IgD-negative memory B cell (primary cell): Measurements from ENCODE around the gene ARL6. TPM values are rescaled to one million over a fixed set of nuclear protein-coding genes. Genes with fewer than 3 reads are reported as not detected.

Experiments used
- H3K27ac Mint-ChIP-seq, 3 donors: one replicate each; pipeline ENCODE4 v1.8.0; 2020 to 2022; ENCODE audit warnings: mild to moderate bottlenecking in 3 of 3, mixed read lengths in 3 of 3, moderate library complexity in 1 of 3
- H3K27me3 Mint-ChIP-seq: one replicate; pipeline ENCODE4 v1.8.0; 2021; ENCODE audit warnings: mixed read lengths
- H3K36me3 Mint-ChIP-seq: one replicate; pipeline ENCODE4 v1.8.0; 2020; ENCODE audit warnings: mild to moderate bottlenecking, mixed read lengths
- H3K4me1 Mint-ChIP-seq, 3 donors: one replicate each; pipeline ENCODE4 v1.8.0; 2020 to 2022; ENCODE audit warnings: mixed read lengths in 3 of 3, mild to moderate bottlenecking in 1 of 3
- H3K4me3 Mint-ChIP-seq, 4 donors: one replicate each; pipeline ENCODE4 v1.8.0; 2020 to 2022; ENCODE audit warnings: mild to moderate bottlenecking in 4 of 4, mixed read lengths in 4 of 4, moderate library complexity in 3 of 4
- H3K9me3 Mint-ChIP-seq, 3 donors: one replicate each; pipeline ENCODE4 v1.8.0; 2020 to 2021; ENCODE audit warnings: mixed read lengths in 3 of 3, mild to moderate bottlenecking in 1 of 3
- polyA plus RNA-seq: library from polyadenylated mRNA; unstranded; fragments of 300-500 nt; fragmentation: Illumina TruSeq; gene quantifications from one replicate; pipeline ENCODE4 v1.2.3, GENCODE V29; 2021

ARL6 gene
- polyA plus RNA-seq, 1 donor from 2014 or later, result 1.9 TPM

DNA sequence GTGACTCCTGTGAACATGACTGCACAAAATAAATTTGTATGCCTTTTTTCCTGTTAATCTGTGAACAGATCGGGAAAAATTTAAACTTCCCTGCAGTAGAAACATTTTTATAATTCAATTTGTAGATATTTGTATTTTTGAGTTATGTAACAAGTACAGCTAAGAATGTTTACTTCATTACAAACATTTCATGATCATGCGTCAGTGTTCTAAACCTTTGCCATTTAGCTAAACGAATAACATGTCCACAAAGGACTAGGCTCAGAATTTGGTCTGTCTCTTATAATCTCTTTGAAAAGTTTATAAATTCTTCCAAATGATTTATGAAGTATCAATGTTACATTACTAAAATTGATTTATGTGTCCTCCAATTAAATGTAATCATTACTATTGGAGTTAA is 39.9 kb downstream of the ARL6 start:
- Mint-ChIP-seq H3K27me3 (no peaks in the 10 kb centered on the region), H3K4me1 (no peaks in the 10 kb centered on the region), H3K9me3 (no peaks in the 10 kb centered on the region), H3K36me3 (no peaks in the 10 kb centered on the region), H3K27ac (no peak overlapping the region), H3K4me3 (no peak overlapping the region)

DNA sequence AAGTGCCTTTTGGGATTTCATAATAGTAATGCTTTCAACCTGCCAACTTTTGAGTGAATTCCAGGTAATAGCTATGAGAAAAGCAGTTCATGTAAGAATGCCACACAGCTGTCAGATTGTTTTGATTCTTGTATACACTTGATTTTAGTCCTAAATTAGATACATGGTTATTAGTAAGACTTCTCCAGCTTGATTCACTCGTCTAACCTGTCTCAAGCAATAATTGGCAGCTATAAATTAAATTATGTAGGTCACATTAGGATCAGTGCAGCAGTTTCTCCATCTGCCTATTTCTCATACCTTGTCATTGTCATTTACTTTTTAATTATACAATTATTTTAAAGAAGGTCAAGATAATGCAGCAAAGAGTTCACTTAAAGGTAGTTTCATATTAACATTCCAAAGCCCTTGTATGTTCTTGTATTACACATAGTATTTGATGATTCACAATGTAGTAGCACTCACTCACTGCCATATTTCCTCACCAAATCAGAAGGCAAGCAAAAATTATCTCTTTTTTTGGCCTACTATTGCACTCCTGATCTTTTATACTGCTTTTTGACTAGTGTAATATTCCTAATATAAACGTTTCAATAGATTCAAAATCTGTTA is 46.3 kb downstream of the ARL6 start:
- Mint-ChIP-seq H3K4me1 (no peaks in the 10 kb centered on the region), H3K27ac (no peak overlapping the region), H3K9me3 (no peaks in the 10 kb centered on the region), H3K27me3 (peaks cover 3% of the 10 kb centered on the region), H3K36me3 (peaks cover 1% of the 10 kb centered on the region), H3K4me3 (no peak overlapping the region)

- Mint-ChIP-seq H3K27ac (no peak overlapping the region), H3K36me3 (peaks cover 1% of the 10 kb centered on the region)
These were observed 50.8 kb downstream of the ARL6 start for GRCh38 chr3:97815149-97815917.

GRCh38 chr3:97816811-97817210 is 52.3 kb downstream of the ARL6 start:
- no peak overlapping the region for H3K27ac Mint-ChIP-seq
- peaks cover 10% of the 10 kb centered on the region for H3K27me3 Mint-ChIP-seq
- no peaks in the 10 kb centered on the region for H3K9me3 Mint-ChIP-seq
- peaks cover 1% of the 10 kb centered on the region for H3K36me3 Mint-ChIP-seq
- H3K4me3 Mint-ChIP-seq, result no peak overlapping the region
- H3K4me1 Mint-ChIP-seq, result peaks cover 2 to 15% (median 7%) of the 10 kb centered on the region in 3 donors

More at GRCh38 chr3:97815149-97815917, 50.8 kb downstream of the ARL6 start:
- peaks cover 7% of the 10 kb centered on the region for H3K27me3 Mint-ChIP-seq
- H3K9me3 Mint-ChIP-seq, result no peaks in the 10 kb centered on the region
- H3K4me3 Mint-ChIP-seq, result no peak overlapping the region
- peaks cover 0 to 4% (median 0%) of the 10 kb centered on the region in 3 donors for H3K4me1 Mint-ChIP-seq

DNA sequence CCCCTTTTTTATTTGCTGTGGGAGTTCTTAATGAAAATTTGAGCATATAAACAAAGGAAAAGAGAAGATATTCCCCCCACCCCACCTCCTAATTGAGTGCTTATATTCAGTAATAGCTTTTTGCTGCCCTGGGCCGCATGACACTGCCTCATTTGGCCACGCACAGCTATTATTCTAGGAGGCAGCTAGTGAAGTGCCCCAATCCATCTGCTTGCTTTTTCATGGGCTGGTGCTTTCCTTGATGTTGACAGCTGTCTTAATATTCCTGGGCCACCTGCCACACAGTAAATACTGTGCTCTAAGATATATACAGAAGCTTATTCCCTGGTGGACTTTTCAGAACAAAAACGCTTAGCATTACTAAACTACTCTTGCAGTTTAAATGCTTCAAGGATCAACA is 53.4 kb downstream of the ARL6 start:
- H3K9me3 Mint-ChIP-seq, result peaks cover 0 to 3% (median 0%) of the 10 kb centered on the region in 3 donors

GRCh38 chr3:97820780-97821179 is 56.2 kb downstream of the ARL6 start:
- H3K4me1 Mint-ChIP-seq, result peaks cover 11 to 30% (median 14%) of the 10 kb centered on the region in 3 donors

More for the DNA sequence above, 53.4 kb downstream of the ARL6 start:
- Mint-ChIP-seq H3K27ac (no peak overlapping the region), H3K4me3 (no peak overlapping the region), H3K4me1 (peaks cover 7 to 19% (median 9%) of the 10 kb centered on the region in 3 donors), H3K27me3 (peaks cover 13% of the 10 kb centered on the region), H3K36me3 (peaks cover 1% of the 10 kb centered on the region)

GRCh38 chr3:97821287-97821773 is 56.8 kb downstream of the ARL6 start:
- H3K27ac Mint-ChIP-seq, result peak overlapping the region in 2 of 3 donors; percentile 69 to 72
- peak overlapping the region; percentile 87 to 95 (median 92) for H3K4me3 Mint-ChIP-seq
- H3K9me3 Mint-ChIP-seq, result peaks cover 0 to 3% (median 0%) of the 10 kb centered on the region in 3 donors
- no peaks in the 10 kb centered on the region for H3K36me3 Mint-ChIP-seq
- H3K4me1 Mint-ChIP-seq, result peaks cover 11 to 30% (median 14%) of the 10 kb centered on the region in 3 donors
- peaks cover 17% of the 10 kb centered on the region for H3K27me3 Mint-ChIP-seq

More at GRCh38 chr3:97820780-97821179, 56.2 kb downstream of the ARL6 start:
- Mint-ChIP-seq H3K36me3 (no peaks in the 10 kb centered on the region), H3K9me3 (peaks cover 0 to 3% (median 0%) of the 10 kb centered on the region in 3 donors), H3K27me3 (peaks cover 17% of the 10 kb centered on the region), H3K27ac (peak overlapping the region in 1 of 3 donors; percentile 69), H3K4me3 (peak overlapping the region; percentile 87 to 95 (median 92))

DNA sequence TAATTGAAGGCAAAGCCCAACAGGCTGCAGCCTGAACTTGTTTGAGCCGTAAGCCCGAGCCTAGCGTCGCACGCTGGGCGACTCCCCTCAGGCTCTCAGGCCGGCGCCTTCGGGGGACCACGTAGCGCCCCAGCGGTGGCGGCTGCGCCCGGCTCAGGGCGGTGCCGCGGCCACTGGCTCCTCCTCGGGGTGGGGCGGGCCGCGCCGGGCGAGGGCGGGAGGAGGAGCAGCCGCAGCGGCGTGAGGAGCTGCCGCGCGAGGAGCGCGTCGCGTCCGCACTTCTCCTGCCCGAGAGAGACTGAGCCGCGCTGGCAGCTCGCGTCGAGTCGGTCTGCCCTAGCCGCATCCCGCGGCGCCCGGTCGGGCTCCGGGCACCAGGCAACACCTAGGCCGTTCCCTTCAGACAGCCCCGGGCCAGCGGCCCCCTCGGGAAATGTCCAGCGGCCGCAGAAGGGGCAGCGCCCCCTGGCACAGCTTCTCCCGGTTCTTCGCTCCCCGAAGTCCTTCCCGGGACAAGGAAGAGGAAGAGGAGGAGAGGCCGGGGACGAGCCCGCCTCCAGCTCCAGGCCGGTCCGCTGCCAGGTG is 57.3 kb downstream of the ARL6 start, which contains the start of gene CRYBG3:
CRYBG3 (plus strand) TSS at position 238 of the 585 bp plus-strand sequence; CDS start at position 434, 196 bp downstream.
- Mint-ChIP-seq H3K4me1 (peaks cover 11 to 30% (median 14%) of the 10 kb centered on the region in 3 donors), H3K27me3 (peaks cover 16% of the 10 kb centered on the region), H3K36me3 (no peaks in the 10 kb centered on the region), H3K27ac (peak within 1 kb of the TSS; percentile 69 to 90 (median 72)), H3K9me3 (peaks cover 0 to 3% (median 0%) of the 10 kb centered on the region in 3 donors), H3K4me3 (peak within 1 kb of the TSS; percentile 92 to 95 (median 94))

- Mint-ChIP-seq H3K36me3 (no peaks in the 10 kb centered on the region), H3K27me3 (peaks cover 15% of the 10 kb centered on the region), H3K4me1 (peaks cover 11 to 30% (median 14%) of the 10 kb centered on the region in 3 donors), H3K4me3 (peak overlapping the region; percentile 92 to 95 (median 94)), H3K9me3 (peaks cover 0 to 3% (median 0%) of the 10 kb centered on the region in 3 donors), H3K27ac (peak overlapping the region in 2 of 3 donors; percentile 38 to 90)
These were observed 57.8 kb downstream of the ARL6 start for GRCh38 chr3:97822359-97822775.

GRCh38 chr3:97823046-97824004 is 58.8 kb downstream of the ARL6 start:
- H3K4me1 Mint-ChIP-seq, result peaks cover 11 to 30% (median 14%) of the 10 kb centered on the region in 3 donors
- H3K4me3 Mint-ChIP-seq, result peak overlapping the region; percentile 92 to 95 (median 94)
- H3K27ac Mint-ChIP-seq, result peak overlapping the region; percentile 23 to 90 (median 65)
- peaks cover 15% of the 10 kb centered on the region for H3K27me3 Mint-ChIP-seq
- H3K9me3 Mint-ChIP-seq, result peaks cover 0 to 3% (median 0%) of the 10 kb centered on the region in 3 donors
- H3K36me3 Mint-ChIP-seq, result no peaks in the 10 kb centered on the region

DNA sequence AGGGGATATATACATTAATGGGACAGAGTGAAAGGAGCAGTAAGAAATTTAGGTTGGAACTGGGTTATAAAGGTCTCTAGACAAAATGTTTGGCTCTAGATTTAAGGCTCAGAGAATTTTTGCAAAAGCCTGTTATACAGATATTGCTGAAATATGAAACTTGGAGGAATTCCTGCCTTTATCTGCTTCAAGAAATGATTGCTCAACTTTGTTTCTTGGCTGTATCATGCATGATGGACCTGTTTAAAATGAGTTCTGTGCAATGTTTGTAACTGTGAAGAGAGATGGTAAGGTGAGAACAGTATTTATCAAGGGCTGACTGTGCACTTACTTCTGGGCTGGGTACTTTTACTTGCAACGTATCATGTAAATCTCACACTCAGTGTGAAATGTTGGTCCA is 60.5 kb downstream of the ARL6 start:
- Mint-ChIP-seq H3K4me1 (peaks cover 11 to 28% (median 14%) of the 10 kb centered on the region in 3 donors), H3K4me3 (no peak overlapping the region), H3K27me3 (peaks cover 13% of the 10 kb centered on the region), H3K36me3 (no peaks in the 10 kb centered on the region), H3K9me3 (peaks cover 0 to 3% (median 0%) of the 10 kb centered on the region in 3 donors), H3K27ac (no peak overlapping the region)

DNA sequence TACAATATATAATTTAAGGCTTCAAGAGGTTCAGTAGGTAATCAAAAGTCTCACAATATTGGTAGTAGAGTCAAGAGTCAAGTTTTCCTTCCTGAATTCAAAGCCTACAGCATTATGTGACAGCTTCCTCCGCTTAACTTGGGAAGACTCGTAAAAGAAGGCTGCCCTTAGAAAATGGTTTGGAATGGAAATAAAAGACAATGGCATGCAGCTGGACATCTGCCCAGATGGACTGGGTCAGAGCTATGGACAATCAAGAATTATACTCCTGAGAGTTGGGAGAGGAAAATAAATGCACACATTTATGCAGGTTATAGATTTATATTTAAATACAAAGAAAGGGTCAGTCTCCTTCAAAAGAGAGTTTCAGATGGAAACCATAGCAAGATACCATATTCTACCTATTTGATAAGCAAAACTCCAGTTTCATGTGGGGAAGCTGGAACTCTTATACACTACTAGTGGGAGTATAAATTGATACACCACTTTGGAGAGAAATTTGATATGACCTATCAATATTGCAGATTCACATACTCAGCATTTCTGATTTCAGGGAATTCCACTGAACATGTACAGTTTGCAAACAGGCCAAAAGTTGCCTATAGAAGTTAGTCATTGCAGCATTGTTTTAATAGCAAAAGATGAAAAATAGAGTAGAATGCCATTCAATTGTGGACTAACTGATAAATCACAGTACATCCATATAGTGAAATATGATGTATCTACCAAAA is 63.3 kb downstream of the ARL6 start:
- Mint-ChIP-seq H3K27me3 (peaks cover 4% of the 10 kb centered on the region), H3K4me3 (no peak overlapping the region), H3K27ac (no peak overlapping the region), H3K4me1 (peaks cover 2 to 12% (median 7%) of the 10 kb centered on the region in 3 donors), H3K9me3 (peaks cover 0 to 1% (median 0%) of the 10 kb centered on the region in 3 donors), H3K36me3 (no peaks in the 10 kb centered on the region)

- H3K36me3 Mint-ChIP-seq, result no peaks in the 10 kb centered on the region
- H3K4me1 Mint-ChIP-seq, result no peaks in the 10 kb centered on the region
- no peak overlapping the region for H3K27ac Mint-ChIP-seq
- peaks cover 0 to 3% (median 0%) of the 10 kb centered on the region in 3 donors for H3K9me3 Mint-ChIP-seq
- H3K4me3 Mint-ChIP-seq, result no peak overlapping the region
- H3K27me3 Mint-ChIP-seq, result no peaks in the 10 kb centered on the region
These were observed 64.6 kb downstream of the ARL6 start for GRCh38 chr3:97829198-97829597.
